Stomach (tissue), 9 donors: ENCODE data around the gene CST11. TPM values are rescaled to one million over a fixed set of nuclear protein-coding genes. Genes with fewer than 3 reads are reported as not detected.
A peak's percentile ranks its signal among the peaks of the same experiment; 100 is the strongest.

Experiments
- DNase-seq, 2 donors: peaks; one replicate each; pipeline versions ENCODE4 v3.0.0 to v3.0.0-alpha.2; 2013 to 2019
- H3K27ac ChIP-seq, 5 donors: fragments of 200-600 bp in 4 of 5; sonication (generic) in 4 of 5; one replicate each; pipeline ENCODE4 v1.5.1; 2013 to 2019; ENCODE audit warnings: mild to moderate bottlenecking in 1 of 5, moderate library complexity in 1 of 5
- H3K27me3 ChIP-seq, 3 donors: fragments of 200-600 bp; sonication (generic); one replicate each; pipeline ENCODE4 v1.5.1; 2017 to 2019; ENCODE audit warnings: mixed run types in 1 of 3
- H3K36me3 ChIP-seq, 4 donors: fragments of 200-600 bp; sonication (generic); 1 replicate in 3 of 4; 2 replicates in 1 of 4; pipeline ENCODE4 v1.5.1; 2016 to 2019
- H3K4me1 ChIP-seq, 4 donors: fragments of 200-600 bp; sonication (generic); one replicate each; pipeline ENCODE4 v1.5.1; 2016 to 2019
- H3K4me3 ChIP-seq, 4 donors: fragments of 200-600 bp; sonication (generic) in 3 of 4; one replicate each; pipeline ENCODE4 v1.5.1; 2016 to 2019; ENCODE audit warnings: mild to moderate bottlenecking in 1 of 4
- H3K9me3 ChIP-seq, 4 donors: fragments of 200-600 bp; sonication (generic); one replicate each; pipeline ENCODE4 v1.5.1; 2016 to 2019
- EP300 ChIP-seq: sonication (generic); formaldehyde crosslinking; IDR thresholded peaks from one replicate; pipeline ENCODE4 v1.6.1; 2017; ENCODE audit warnings: antibody characterized with exemption
- POLR2A ChIP-seq, 4 donors: fragments of 450-650 bp; IDR thresholded peaks; one replicate each; pipeline ENCODE4 v1.6.1; 2016; ENCODE audit warnings: antibody characterized with exemption in 4 of 4, control low read depth in 2 of 4, mild to moderate bottlenecking in 1 of 4, moderate library complexity in 1 of 4
- POLR2AphosphoS5 ChIP-seq, 3 donors: sonication (generic); formaldehyde crosslinking; IDR thresholded peaks; one replicate each; pipeline ENCODE4 v1.6.1; 2016; ENCODE audit warnings: antibody characterized with exemption in 3 of 3
- WGBS, 5 donors: extraction: QIAGEN DNeasy Blood & Tissue Kit in 3 of 5; methylation state at CpG; one replicate each; pipeline versions ENCODE4 v1.1.5 to v1.1.7; 2013 to 2018; 5-methylcytosine and 5-hydroxymethylcytosine counted together
- intact Hi-C: fragments of 100-400 bp; cut with DNase I; formaldehyde crosslinking; loops from one replicate; pipeline ENCODE4 v1.15.1; 2023; ENCODE audit warnings: low total_unique reads
- polyA plus RNA-seq, 3 donors: library from polyadenylated mRNA; stranded (reverse); fragments of 200-250 nt; gene quantifications; one replicate each; pipeline ENCODE4 v1.2.3, GENCODE V29; 2013
- total RNA-seq, 5 donors: library from RNA; depleted of rRNA; stranded (reverse); fragments of >200 nt; gene quantifications; one replicate each; pipeline versions ENCODE4 v1.1.0 to v1.2.3, GENCODE V29; 2014 to 2016
- TF ChIP-seq, protein P1 (sequence below), 7 experiments: fragments of 450-650 bp in 4 of 7; fragments of 200-600 bp in 3 of 7; sonication (generic) in 3 of 7; IDR thresholded peaks; one replicate each; pipeline ENCODE4 v1.5.1; 2016 to 2019; ENCODE audit warnings: antibody characterized with exemption in 7 of 7, control low read depth in 2 of 7, mild to moderate bottlenecking in 1 of 7
- donor health status: healthy with polysubstance abuse.
- donor health status: Bipolar disorder and iron deficiency.
- donor health status: healthy.

Gene CST11
- total and polyA plus RNA-seq, 8 donors, result not detected

- no peak overlapping the region for H3K4me3 ChIP-seq
- TF ChIP-seq POLR2A (IDR thresholded peaks at IDR 0.05), result no peak
- no peak for TF ChIP-seq POLR2AphosphoS5 (IDR thresholded peaks at IDR 0.05)
- no peak for TF ChIP-seq EP300
- TF ChIP-seq, protein P1, sequence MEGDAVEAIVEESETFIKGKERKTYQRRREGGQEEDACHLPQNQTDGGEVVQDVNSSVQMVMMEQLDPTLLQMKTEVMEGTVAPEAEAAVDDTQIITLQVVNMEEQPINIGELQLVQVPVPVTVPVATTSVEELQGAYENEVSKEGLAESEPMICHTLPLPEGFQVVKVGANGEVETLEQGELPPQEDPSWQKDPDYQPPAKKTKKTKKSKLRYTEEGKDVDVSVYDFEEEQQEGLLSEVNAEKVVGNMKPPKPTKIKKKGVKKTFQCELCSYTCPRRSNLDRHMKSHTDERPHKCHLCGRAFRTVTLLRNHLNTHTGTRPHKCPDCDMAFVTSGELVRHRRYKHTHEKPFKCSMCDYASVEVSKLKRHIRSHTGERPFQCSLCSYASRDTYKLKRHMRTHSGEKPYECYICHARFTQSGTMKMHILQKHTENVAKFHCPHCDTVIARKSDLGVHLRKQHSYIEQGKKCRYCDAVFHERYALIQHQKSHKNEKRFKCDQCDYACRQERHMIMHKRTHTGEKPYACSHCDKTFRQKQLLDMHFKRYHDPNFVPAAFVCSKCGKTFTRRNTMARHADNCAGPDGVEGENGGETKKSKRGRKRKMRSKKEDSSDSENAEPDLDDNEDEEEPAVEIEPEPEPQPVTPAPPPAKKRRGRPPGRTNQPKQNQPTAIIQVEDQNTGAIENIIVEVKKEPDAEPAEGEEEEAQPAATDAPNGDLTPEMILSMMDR (IDR thresholded peaks at IDR 0.05), result no peak
- H3K36me3 ChIP-seq, result no peaks in the 10 kb centered on the region
- H3K27ac ChIP-seq, result no peak overlapping the region
- WGBS, 5 donors, result 87 to 100% (median 94%) methylated on average over 1 of the region's 1 CpG
- H3K4me1 ChIP-seq, result peaks cover 0 to 3% (median 0%) of the 10 kb centered on the region in 4 donors
- DNase-seq, result no peak
- intact Hi-C loops, result no loop called here
- H3K27me3 ChIP-seq, result peaks cover 0 to 30% (median 0%) of the 10 kb centered on the region in 3 donors
- H3K9me3 ChIP-seq, result no peaks in the 10 kb centered on the region
Observed at GRCh38 chr20:23454816-23455215, 2.1 kb upstream of the CST11 start.

- no peaks in the 10 kb centered on the region for H3K9me3 ChIP-seq
- H3K27me3 ChIP-seq, result peaks cover 0 to 30% (median 0%) of the 10 kb centered on the region in 3 donors
- TF ChIP-seq, protein P1 (IDR thresholded peaks at IDR 0.05), result no peak
- no peak for TF ChIP-seq POLR2AphosphoS5 (IDR thresholded peaks at IDR 0.05)
- no peak for TF ChIP-seq EP300
- TF ChIP-seq POLR2A (IDR thresholded peaks at IDR 0.05), result no peak
- H3K27ac ChIP-seq, result no peak overlapping the region
- H3K36me3 ChIP-seq, result no peaks in the 10 kb centered on the region
- DNase-seq, result no peak
- intact Hi-C loops, result no loop called here
- WGBS, 5 donors, result 86 to 91% (median 89%) methylated on average over 14 to 15 of the region's 15 CpGs
- no peaks in the 10 kb centered on the region for H3K4me1 ChIP-seq
- no peak overlapping the region for H3K4me3 ChIP-seq
Observed at GRCh38 chr20:23453549-23454543, 1.2 kb upstream of the CST11 start.

DNA sequence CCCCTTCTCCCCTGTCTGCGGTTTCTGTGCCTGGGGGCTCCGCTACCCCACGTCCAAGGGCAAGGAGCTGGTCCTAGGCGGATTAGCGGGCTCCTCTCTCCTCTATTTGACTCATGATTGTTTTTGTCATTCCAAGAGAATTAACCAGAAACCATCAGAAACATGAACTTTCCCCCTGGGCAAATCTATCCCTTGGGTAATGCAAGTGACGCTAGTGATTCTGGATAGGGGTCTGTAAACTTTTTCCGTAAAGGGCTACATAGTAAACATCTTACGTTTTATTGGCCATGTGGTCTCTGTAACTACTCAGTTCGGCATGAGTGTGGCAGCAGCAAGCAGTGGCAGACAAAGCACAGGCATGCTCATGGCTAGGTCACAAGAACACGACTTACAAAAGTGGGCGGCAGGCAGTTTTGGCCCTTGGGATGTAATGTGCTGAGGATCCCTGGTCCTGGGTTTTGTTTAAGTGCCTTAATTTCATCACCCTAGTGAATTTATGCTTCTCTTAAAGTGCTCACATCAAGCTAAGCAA is 654 bp downstream of the CST11 start:
- H3K9me3 ChIP-seq, result no peaks in the 10 kb centered on the region
- H3K27me3 ChIP-seq, result peaks cover 0 to 30% (median 0%) of the 10 kb centered on the region in 3 donors
- WGBS, 5 donors, result 74 to 83% (median 79%) methylated on average over 11 of the region's 11 CpGs
- no peaks in the 10 kb centered on the region for H3K4me1 ChIP-seq
- TF ChIP-seq, protein P1 (IDR thresholded peaks at IDR 0.05), result no peak
- peak in 1 of 3 donors; percentile 74 for TF ChIP-seq POLR2AphosphoS5 (IDR thresholded peaks at IDR 0.05)
- H3K27ac ChIP-seq, result peak overlapping the region in 1 of 5 donors; percentile 61
- intact Hi-C loops, result no loop called here
- H3K36me3 ChIP-seq, result no peaks in the 10 kb centered on the region
- DNase-seq, result no peak
- no peak overlapping the region for H3K4me3 ChIP-seq

DNA sequence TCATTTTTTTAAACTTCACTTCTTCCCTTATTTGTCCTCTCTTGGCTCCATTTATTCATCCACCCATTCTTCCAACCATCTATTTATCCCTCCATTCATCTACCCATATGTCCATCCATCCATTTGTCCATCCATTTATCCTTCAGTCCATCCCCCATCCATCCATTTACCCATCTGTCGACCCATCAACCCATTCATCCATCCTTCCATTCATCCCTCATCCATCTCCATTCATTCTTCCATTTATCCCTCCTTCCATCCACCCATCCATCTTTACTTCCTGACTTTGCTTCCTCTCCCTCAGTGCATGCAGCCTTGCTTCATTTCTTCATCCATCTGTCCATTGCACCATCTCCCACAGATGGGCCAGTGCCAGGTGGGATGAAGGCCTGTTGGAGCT is 1.8 kb downstream of the CST11 start:
- H3K36me3 ChIP-seq, result no peaks in the 10 kb centered on the region
- TF ChIP-seq EP300 (no peak), POLR2A (IDR thresholded peaks at IDR 0.05) (no peak), POLR2AphosphoS5 (IDR thresholded peaks at IDR 0.05) (no peak)
- TF ChIP-seq, protein P1 (IDR thresholded peaks at IDR 0.05), result no peak
- H3K4me1 ChIP-seq, result no peaks in the 10 kb centered on the region
- 86 to 96% (median 89%) methylated on average over 1 of the region's 1 CpG for WGBS, 5 donors
- DNase-seq, result no peak
- H3K9me3 ChIP-seq, result no peaks in the 10 kb centered on the region
- intact Hi-C loops, result no loop called here
- H3K27ac ChIP-seq, result no peak overlapping the region
- no peak overlapping the region for H3K4me3 ChIP-seq
- H3K27me3 ChIP-seq, result peaks cover 0 to 30% (median 0%) of the 10 kb centered on the region in 3 donors
